ENCODE results near the gene STRN.
"Not testable (repeated sequence)": the region's sequence is repeated elsewhere in the genome, so short reads cannot be mapped to it uniquely, and the experiment has no call there.

Gene STRN

DNA sequence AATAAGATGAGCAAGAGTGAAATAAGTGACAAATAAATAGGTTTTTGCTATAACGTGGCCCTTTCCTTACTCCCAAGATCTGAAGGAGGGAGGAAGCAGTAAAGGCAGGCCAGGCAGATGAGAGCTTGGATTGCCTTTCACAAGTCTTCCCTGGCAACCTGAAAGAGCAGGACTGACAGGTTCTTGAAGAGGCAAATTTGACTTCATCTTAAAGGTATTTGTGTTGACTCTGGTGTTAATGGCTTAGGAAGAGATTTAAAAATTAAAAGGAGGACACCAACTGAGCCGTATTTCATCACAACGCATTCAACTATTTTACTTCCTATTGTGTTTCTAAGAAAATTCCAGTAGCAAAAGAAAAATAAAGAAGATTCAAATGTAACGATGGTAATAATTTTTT is 3.2 kb downstream of the STRN start:
- DNase-seq (ENCODE audit: low spot score) = no peak

DNA sequence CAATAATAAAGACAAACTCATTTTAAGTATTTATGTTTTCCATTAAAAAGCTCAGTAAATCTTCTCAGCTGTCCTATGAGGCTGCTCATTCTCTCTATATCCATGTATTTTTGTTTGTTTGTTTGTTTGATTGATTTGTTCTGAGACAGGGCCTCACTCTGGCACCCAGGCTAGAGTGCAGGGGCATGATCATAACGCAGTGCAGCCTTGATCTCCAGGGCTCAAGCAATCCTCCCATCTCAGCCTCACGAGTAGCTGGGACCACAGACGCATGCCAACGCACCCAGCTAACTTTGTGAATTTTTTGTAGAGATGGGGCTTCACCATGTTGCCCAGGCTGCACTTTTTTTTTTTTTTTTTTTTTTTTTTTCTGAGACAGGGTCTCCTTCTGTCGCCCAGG is 5.6 kb downstream of the STRN start:
- DNase-seq (ENCODE audit: low spot score) = no peak

DNA sequence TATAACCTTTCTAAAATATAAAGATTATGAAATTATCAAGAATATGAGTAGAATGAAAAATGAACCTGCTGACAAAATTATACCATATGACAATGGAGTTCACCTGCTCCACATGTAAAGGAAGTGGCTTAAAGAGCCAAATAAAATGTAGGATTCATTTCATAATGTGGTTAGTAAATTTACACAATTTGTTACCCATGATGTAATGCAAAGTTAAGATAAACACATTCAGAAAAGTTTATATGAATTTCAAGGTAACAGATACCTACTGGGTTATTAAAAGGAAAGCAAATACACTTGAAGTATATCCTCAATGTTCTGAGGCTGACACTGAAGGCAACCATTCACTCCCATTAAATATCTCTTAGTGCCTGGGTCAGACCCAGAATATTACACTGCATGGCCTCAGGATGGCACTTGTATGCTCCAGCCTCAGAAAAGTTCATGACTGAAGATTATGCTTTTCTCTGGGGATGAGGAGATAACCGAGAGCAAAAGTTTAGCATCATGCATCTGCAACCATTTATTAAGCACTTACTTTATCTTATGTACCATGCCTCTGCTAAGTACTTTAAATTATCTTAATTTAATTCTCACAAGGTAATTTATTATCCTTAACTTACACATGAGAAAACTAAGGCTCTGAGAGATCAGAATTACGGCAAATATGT is 6.2 kb downstream of the STRN start:
- no peak for DNase-seq (ENCODE audit: low spot score)

DNA sequence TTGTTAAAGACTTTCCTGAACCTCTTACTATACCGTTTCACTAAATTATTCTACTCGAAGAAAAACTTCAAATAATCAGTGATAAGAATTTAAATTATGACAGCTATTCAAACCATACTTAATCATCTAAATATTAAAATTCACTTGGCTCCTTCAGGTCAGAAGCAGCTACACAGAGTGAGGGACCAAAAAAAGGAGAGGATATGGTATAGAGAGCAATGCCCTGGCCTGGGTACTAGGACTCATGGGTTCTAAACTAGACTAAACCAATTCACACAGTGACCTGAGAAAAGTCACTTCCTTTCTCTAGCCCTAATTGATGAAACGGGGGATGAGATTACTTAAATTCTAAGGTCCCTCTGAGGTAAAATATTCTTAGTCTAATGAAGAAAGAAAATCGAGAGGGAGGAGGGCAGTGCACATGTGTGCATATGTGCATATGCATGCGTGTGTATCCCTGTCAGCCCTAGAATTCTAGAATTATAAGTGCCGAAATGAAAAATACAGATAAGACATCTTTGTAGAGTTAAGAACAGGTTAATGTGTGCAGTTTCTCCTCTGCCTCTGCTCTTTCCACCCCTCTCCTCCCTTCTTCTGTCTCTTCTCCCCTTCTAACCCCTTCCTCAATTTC is 11.2 kb downstream of the STRN start:
- no peak for DNase-seq (ENCODE audit: low spot score)

DNA sequence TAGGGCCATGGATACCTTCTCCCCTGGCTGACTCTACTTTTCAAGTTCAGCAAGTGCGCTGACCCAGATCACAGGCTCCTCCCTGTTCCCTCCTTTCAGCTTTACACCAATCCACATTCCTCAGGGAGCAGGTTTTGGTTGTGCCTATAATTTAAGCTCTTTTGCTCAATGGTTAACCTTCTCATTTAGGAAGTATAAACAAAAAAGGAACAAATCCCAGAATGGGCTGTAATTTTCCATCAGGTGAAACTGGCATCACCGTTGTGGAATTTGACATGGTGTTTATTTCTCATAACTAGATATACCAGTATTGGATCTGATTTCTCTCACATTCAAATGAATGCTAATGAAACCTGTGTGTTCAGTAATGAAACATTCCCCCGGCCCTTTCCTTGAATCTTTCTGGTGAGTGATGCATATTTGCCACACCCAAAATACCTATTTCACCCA is 13.6 kb downstream of the STRN start:
- no peak for DNase-seq (ENCODE audit: low spot score)

DNA sequence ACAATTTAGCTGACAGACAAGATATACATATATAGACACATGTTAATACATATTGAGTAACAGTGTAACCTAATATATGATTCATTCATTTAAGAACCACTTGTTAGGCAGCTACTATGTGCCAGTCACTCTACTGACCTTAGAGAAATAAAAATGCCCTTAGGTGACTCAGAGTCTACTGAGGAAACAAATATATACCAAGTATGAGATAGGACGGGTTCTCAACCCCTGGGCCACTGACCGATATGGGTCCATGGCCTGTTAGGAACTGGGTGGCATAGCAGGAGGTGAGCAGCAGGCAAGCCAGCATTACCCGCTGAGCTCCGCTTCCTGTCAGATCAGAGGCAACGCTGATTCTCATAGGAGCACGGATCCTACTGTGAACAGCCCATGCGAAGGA is 14.8 kb downstream of the STRN start:
- peak; percentile 64 for DNase-seq (ENCODE audit: low spot score)

DNA sequence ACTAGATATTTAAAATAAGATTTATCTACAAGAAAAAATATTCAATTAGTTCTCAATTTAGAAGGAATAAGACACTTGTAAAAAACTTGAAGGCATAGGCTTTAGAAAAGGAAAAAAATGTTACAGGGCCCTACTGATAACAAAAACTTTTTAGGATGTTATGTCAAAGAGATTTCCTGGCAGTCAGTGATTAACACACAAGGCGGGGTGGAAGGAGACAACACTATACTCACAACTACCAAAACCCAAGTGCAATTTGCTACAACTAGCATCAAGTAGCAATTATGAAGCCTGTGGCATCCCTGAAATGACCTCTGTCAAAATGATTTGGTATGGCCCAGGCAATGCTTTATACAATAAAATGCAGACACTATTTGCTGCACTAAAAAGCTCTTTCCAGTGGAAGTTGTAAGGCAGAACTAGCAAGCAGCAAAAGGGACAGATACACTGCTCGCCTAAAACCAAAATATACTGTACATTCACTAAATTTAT is 15.3 kb downstream of the STRN start:
- DNase-seq (ENCODE audit: low spot score) = no peak

DNA sequence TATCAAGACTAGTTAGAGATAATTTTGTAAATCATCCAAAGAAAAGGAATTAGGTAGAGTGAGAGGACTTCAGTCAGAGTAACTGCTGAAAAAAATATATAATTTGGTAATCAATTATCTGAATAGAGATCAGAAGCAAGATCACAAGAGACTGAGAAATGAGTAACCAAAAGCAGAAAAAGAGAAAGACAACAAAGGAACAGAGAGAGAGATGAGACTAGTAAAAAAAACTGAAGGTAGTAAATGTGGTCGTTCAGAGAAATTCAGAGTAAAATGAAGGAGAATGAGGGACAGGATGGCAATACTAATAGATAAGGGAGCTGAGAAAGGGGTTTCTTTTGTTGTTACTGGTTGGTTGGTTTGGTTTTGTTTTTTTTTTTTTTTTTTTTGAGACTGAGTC is 16.5 kb downstream of the STRN start:
- DNase-seq (ENCODE audit: low spot score) = no peak

DNA sequence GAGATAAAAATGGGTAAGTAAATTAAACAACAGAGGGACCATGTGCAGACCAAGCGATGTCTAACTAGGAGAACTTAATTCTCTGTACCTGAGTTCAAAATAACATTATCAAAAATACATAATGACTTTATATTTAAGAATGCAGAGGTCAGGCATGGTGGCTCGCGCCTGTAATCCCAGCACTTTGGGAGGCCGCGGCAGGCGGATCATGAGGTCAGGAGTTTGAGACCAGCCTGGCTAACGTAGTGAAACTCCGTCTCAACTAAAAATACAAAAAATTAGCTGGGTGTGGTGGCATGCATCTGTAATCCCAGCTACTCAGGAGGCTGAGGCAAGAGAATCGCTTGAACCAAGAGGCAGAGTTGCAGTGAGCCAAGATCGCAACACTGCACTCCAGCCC is 21.1 kb downstream of the STRN start:
- not testable (repeated sequence) for DNase-seq (ENCODE audit: low spot score)

DNA sequence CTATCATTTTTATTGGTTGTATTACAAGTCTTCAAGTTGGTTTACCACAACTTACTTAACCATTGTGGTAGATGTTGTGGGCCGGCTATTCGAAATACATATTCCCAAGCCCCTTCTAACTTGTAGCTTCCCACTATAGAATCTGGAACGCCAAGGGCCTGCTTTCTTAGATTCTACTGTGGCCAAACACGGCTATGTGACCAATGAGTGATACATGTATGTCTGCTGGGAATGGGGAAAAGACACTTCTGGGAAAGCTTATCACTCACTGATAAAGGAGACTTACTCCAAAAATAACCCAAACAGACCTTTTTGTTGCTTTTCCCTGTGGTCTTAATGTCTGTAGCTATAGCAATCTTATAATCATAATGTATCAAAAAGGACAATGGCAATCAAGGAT is 24.5 kb downstream of the STRN start:
- no peak for DNase-seq (ENCODE audit: low spot score)

DNA sequence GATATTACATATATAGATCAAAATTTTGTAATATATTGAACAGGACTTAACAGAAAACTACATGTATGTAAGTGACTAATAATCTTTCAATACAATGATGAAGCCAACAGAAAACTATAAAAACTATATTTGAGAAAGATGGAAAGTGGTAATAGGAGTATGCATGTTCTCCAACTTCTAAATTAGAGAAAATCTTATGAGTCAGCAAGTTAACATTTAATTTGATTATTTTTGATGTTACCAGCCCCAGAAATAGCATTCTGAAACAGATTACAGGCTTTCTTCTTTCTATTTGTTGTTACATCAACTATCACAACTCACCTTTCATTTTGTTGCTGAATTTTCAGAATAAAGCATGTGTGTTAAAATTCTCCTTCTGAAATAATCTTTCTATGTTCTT is 29.8 kb downstream of the STRN start:
- not testable (repeated sequence) for DNase-seq (ENCODE audit: low spot score)

DNA sequence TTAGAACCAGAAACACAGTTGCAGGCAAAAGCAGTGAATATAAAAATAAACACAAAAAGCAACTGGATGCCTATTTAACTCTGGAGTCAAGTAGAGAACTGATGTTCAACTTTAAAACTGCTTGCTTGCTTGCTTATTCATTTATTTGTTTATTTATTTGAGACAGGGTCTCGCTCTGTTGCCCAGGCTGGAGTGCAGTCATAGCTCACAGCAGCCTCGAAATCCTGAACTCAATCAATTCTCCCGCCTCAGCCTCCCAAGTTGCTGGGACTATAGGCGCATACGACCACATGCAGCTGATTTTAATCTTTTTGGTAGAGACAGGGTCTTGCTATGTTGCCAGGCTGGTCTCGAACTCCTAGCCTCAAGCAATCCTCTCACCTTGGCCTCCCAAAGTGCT is 34.6 kb downstream of the STRN start:
- not testable (repeated sequence) for DNase-seq (ENCODE audit: low spot score)

DNA sequence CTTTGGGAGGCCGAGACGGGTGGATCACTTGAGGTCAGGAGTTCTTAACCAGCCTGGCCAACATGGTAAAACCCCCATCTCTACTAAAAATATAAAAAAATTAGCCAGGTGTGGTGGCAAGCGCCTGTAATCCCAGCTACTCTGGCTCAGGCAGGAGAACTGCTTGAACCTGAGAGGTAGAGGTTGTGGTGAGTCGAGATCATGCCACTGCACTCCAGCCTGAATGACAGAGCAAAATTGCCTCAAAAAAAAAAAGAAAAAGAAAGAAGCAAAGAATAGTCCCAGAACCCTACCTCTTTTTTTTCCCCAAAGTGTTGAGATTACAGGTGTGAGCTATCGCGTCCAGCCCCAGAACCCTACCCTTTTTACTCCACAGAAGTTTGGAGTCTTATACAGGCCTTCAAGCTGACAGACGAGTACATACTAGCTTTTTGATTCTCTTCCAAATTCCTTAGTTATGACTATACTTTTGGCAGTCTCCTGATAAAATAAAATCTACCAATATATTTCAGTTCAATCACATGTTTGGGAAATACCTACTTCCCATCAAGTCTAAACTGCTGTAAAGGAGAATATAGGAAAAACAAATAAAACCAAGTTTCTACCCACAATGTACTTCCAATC is 35.4 kb downstream of the STRN start:
- peak; percentile 25 for DNase-seq (ENCODE audit: low spot score)

DNA sequence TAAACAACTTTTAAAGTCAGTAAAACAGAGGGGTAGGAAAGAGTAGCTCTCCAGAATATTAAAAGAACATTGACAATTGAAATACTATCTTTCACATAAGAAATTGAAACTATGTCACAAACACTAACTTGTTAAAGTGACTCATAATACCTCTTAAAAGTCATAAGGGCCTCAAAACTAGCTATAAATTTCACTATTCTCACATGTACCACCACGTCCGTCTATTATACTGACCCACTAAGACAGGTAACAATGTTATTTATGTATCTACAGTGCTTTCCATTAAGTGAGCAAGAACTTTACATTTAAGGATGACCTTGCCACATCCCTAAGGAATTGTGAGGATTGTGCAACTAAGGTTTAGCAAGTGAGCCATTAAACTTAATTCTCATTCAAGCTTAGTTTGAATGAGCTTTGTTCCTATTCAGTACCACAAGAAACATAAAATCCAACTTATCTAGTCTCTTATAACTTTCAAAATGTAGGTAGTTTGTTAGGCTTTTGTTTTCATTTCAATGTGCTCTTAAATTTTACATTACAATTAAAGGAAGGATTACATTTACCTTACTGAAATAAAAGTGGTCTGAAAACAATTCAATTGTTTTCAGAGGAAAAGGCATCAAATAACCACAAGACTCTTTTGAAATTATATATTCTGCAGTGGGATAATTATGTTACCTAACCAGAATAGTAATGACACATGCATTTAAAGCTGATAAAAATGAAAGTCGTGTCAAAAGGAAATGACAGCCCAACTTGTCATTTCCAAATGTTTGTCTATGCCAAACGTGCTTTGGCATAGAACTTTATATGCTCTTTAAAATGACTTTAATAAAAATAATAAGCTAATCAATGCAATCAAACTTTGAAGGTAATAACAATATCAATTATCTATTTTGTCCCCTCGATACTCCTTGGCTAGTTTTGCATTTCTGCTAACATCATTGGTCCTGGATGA is 39.9 kb downstream of the STRN start:
- peak; percentile 18 for DNase-seq (ENCODE audit: low spot score)

DNA sequence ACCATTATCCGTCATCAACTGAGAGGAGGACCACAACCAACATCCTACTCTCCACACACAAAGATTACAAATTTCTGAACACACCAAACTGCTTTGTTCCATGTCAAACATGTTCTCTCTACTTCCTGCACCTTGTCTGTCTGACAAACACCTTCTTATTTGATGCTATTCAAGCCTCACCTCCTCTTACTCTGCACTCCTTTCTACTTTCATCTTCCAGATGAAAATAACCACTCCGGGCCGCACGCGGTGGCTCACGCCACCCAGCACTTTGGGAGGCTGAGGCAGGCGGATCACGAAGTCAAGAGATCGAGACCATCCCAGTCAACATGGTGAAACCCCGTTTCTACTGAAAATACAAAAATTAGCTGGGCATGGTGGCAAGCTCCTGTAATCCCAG is 43.7 kb downstream of the STRN start:
- not testable (repeated sequence) for DNase-seq (ENCODE audit: low spot score)

DNA sequence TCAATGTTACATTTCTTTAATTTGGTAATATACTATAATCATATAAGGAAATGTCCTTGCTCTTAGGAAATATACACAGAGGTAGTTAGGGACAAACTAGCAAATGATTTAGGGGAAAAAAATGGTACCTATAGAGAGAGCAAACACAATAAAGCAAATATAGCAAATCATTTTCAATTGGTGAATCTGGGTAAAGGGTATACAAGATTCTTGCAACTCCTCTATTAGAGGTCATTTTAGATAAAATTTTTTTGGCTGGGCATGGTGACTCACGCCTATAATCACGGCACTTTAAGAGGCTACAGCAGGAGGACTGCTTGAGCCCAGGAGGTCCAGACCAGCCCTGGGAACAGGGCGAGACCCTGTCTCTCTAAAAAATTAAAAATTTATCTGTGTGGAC is 44.4 kb downstream of the STRN start:
- no peak for DNase-seq (ENCODE audit: low spot score)

DNA sequence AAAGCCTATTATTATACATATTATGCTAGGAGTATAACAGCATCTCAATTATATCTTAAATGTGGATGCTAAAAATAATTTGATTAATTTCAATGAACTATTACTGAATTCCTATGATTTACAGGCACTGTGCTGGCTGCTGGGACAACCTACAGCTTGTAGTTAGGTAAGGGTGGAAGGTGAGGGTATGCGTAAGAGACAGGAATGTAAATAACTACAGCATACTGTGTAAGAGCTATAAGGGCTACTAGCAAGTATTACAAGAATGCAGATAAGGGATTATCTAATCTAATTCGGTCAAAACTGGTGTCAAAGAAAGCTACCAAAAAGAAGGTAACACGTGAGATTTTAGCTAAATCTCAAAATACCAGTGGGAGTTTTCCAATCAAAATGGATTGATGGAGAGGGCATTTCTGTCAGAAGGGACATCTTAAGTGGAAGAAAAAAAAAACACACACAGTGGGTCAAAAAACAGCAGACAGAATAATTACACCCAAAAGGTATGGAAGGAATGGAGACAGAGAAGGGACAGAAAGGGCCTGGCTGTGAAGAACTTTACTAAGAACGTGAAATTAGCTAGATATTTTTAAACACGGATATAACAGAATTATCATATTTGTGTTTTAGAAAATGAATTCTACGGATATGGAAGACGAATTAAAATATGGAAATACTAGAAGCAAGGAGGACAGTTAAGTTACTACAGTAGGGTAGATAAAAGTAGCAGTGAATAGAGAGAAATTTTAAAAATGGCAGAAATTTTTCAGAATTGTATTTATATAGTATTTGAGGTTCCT is 47.1 kb downstream of the STRN start:
- DNase-seq (ENCODE audit: low spot score) = no peak

DNA sequence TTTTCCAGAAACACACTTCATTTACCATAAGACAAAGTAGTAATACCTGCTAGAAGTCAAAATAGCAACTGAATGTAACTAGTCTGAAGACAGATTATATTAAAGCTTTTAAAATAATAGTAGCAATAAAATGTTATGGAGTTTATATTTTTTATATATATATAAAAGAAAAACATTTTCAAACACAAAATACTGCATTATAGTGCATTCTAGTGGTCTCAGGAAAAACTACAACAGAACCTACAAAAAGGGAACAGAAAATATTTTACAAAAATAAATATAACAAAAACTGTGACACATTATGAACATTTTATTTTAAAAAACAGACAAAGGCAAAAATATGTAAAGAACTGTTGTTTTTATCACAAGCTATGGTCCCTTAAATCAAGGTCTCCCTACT is 48.0 kb downstream of the STRN start:
- peak; percentile 15 for DNase-seq (ENCODE audit: low spot score)

DNA sequence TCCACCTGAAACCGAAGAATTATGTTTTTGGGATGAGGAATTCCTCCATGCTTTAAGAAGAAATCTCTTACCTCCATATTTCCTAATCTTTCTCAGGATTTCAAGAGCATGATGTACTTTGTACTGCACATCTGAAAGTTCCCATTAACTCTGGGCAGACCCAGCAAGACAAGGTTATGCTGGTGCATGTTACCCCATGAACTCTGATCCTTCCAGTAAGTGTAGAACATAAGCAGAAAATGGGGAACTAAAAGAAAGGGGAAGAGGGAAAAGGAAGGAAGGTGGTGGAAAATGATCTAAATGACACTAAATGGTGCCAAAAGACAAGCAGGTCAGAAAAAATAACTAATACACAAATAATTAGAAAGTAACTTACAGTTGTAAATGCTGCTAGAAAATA is 50.7 kb downstream of the STRN start:
- no peak for DNase-seq (ENCODE audit: low spot score)

DNA sequence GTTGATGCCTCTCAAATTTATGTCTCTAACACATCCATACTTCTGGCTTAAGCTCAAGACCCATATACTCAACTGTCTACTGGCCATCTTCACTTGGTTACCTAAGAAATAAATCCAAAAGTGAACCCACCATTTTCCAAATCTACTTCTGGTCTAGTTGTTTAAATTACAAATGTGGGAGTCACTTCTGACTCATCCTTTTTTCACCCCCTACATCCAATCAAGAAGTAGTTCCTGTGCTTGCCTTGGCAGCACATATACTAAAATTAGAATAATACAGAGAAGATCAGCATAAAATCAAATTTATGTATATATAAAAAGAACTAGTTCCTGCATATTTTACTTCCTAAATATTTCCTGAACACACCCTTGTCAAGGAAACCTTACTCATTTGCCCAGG is 53.6 kb downstream of the STRN start:
- DNase-seq (ENCODE audit: low spot score) = peak; percentile 30

DNA sequence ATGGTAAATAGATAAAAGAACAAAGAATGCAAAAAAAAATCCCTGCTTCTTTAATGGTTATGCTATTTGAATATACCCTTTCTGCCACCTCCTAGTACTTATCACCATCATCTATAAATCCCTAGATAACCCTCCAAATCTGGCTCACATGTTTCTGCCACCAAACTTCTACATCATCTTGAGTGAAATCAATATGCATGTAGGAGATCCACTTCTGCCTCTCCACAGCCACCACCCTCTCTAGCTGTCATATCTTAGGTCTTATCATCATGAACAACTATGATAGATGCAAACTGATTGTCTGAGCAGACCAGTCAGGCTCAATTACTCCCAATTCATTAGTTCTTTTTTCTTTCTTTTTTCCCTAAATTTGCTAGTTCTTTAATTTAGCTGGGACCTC is 55.3 kb downstream of the STRN start:
- no peak for DNase-seq (ENCODE audit: low spot score)
